NK-92 treated with Interleukin-12 subunit alpha and Interleukin-12 subunit beta, amount 100 ng/mL, for 24 hours (cell line): ENCODE data around the gene SP6.
A peak's percentile ranks its signal among the peaks of the same experiment; 100 is the strongest.

Experiments used
- DNase-seq: peaks from one replicate; lab custom pipeline; 2025; lab: John Stamatoyannopoulos, UW

Gene SP6

DNA sequence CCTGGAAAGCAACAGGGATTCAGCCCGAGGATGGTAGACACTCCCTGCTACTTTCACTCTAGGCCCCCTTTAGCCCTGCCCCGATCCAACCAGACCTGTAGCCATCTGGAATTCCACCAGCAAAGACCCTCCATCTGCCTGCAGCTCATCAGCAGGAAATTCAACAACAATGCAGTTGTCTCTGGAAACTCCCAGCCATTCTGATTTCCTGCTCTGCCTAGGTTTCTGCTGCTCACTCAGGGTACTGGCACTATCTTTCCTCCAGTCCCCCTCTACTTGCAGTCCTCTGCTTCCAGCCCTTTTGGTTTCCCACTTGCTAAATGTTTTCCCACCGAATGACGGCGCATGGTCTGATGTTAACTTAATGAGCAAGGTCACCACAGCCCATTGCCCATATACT lies 2.7 kb upstream of the SP6 start:
- no peak for DNase-seq

DNA sequence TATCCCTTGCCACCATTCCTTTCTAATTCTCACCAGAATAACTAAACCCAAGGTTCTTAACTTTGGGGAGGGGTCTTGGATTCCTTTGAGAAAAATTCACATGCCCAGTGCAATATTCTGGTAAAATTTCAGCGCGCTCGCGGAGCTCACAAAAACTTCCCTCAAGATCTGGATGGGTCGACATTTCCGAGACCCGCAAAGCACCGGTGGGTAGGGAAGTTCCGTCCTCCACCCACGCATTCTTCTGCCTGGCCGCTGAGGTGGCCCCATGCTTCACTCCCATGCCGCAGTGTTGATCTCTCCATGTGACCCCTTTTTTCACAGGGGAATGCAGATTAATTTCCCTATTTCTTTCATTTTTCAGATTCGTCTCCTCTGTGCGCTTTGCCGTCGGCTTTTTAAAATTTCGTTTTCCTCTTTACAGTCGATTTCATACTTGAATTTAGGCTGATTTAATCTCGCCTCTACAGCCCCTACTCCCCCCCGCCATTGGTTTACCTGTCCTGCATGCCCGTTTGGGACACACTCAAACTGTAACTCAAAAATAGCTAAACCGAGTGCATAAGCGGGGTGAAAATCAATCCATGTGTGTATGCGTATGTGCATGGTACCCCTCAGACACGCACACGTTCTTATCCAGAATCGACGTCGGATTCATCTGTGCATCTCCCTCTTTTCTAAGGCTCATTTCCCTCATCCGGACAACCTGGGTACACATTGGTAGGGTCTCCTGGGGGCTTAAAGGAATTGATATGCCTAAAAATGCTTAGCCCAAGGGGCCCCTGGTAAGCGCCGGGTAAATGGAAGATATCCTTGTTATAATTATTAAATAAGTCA lies 1.4 kb upstream of the SP6 start:
- no peak for DNase-seq

DNA sequence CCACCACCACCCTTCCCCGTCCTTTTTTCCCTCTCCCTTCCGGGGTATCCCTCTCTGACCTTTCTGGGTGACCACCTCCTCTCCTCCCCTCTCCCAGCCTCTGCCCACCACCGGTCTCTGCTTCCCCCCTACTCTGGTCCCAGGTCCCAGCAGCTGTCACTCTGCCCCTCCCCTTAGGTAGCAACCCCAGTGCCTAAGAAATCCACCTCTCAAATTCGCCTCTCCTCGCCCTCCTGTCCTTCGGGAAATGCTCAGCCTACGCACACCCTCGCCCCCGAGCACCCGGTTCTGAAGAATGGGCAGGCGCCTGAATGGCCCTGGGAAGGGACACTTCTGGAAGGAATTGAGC lies 775 bp upstream of the SP6 start:
- DNase-seq = no peak

DNA sequence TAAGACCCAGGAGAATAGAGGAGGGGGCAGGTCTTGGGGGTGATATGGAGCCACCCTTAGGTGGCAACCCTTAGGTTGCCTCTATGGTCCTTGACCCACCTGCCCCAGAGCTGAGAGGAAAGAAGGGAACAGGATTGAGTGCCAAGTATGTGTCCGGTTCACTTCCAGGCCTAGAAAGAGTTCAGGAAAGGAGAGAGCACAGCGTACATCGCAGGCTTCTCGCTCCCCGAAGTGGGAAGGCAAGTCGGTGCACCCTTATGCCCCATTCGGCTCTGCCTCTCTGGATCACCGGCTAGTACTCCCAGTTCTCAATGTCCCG lies 631 bp downstream of the SP6 start:
- DNase-seq = no peak

DNA sequence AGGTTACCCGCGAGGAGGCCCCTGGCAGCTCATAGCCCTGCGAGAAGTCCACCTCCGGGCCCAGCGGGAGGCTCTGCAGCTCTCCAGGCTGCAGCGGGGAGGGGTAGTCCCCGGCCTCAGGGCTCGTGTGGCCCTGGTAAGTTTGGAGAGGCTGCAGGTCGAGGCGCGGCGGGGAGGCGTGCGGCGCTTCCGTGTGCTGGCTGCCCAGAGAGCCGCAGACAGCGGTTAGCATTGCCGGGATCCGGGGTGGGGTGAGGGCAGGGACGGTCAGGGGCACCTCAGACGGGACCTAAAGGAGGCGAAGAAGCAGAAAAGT lies 2.8 kb downstream of the SP6 start:
- DNase-seq = no peak

DNA sequence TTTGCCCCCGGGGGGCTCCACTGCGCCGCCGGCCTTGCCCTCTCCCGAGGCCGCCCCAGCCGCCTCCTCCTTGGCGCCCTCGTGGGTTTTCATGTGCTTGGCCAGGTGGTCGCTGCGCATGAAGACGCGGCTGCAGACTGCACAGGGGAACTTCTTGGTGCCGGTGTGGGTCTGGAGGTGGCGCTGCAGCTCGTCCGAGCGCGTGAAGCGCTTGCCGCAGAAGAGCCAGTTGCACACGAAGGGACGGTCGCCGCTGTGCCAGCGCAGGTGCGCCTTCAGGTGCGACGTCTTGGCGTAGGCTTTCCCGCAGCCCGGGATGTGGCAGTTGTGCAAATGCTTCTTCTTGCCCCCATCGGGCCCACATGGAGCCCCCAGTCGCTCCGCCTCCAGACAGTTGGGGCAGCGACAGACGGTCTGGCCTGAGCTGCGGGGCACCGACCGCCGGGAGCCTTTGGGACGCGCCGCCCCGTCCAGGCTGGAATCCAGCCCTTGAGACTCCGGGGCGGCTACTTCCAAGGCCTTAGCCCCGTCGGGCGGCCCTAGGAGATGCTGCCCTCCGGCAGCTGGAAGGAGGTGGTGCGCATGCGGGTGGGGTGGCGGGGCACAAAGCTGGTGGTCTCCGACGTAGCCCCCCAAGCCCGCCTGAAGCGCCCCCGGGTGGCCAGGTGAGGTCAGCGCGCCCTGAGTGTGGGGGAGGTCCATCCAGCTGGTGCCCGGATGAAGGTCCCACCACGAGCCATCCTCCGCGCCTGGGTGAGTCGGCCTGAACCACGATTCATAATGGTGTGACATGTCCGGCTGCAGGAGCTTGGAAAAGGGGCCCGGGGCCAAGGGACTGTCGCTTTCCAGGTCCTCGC lies 3.4 kb downstream of the SP6 start:
- DNase-seq = no peak

DNA sequence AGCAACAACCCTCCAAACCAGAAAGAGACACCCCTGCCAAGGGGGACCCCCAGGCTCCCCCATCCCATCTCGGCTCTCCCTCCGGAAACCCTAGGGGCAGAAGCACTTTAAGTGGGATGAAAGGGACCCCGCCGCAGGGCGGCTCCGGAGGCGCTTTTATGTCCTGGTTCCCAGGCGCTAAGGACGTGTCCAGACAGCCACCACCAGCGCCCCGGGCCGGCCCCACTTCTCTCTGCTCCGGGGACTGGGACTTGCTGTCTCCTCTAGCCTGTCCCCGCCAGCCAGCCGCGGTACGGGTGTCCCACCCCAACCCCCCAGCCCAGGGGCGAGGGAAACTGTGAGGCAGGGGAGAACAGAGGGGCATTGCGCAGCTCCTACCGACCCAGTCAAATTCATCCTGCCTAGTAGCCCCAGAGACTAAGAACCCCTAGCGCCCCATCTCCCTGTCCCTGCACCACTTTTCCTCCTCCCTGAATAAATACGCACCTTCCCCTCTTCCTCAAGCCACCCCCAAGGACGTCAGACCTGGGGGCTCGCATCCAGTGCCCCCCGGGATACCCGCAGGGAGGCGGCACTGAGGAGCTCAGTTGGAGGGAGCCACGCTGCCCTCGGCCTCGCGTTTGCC lies 4.1 kb downstream of the SP6 start:
- no peak for DNase-seq

DNA sequence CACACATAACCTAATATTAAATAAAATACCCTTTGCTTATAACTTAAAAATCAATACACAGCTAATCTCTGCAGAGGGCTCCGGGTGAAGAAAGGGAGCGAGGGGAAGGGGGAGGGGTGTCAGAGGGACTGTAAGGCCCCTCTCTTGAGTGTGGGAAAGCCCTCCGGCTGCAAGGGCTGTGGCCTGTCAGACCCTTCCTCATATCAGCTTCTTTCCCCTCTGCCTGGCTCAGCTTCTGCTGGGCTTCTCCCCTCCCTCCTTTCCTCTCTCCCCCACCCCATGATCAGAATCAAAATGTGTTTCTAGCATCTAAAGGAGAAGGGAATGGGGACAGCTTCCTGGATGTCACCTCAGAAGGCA lies 5.3 kb downstream of the SP6 start:
- DNase-seq = no peak

DNA sequence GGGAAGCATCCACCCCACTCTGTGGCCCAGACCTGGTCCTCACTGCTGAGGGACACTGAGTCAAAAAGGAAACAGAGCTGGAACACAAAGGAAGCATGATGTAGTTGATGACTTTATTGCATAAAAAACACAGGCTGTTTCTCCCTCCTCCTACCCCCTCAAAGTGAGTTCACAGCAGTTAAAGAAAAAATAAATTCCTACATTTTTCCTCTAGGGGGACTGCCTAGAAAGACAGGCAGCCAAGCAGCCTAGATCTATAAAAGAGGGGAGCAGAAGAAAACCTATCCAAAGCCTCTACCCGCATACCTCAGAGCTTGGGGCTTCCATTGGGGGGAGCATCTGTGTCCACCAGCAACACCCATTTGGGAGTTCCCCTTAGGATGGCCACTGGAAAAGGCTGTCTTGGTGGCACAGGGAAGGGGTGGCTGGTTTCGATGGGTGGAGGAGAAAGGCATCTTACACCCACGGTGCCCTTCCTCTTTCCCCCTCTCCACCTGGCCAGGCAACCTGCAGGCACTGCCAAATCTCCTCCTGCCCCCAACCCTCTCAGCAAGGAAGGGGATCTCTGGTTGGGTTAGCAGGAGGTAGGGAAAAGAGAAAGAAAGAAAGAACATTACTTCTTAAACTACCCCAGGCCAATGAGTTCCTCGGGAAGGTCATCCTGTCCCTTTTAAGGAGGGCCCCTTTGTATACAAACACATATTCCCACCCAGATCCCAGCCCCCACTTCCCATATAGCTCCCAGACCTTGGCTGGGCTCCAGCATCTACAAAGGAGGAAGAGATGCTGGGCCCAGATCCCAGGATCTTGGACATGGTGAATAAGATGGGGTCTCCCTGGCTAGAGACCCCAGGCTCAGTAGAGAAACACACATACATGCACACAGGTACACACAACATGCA lies 5.9 kb downstream of the SP6 start:
- no peak for DNase-seq

DNA sequence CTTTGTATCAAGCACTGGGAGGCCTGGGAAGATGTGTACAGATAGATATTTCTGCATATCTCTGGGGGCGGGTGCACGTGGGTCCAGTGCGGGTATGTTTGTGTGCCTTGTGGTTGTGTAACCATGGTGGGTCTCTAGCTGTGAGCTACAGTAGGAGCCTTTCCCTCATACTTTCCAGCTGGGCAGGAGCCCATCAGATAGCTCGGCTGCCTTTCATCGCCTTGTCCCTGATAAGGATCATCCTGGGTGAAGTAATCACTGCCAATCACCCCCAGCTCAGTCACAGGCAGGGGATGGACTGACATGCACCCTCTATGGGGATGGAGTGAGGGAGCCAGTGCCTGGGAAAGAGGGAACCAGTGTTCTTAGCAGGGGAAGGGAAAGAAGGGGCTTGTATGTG lies 6.7 kb downstream of the SP6 start:
- DNase-seq = no peak

DNA sequence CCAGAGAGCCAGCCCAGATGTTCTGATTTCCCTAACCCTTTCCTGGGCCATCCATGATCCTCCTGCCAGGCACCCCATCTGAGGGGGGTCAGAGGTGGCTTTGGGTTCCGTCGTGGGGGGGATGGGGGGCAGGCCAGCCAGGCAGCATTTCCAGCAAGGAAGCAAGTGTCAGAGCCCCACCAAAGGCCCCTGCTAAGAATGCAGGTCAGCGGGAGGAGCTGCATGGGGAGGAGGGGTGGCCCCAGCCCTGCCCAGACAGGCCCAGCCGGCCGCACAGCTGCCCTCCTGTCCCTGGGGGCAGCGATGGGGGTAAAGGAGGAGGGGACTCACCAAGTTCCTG lies 7.6 kb downstream of the SP6 start:
- no peak for DNase-seq

DNA sequence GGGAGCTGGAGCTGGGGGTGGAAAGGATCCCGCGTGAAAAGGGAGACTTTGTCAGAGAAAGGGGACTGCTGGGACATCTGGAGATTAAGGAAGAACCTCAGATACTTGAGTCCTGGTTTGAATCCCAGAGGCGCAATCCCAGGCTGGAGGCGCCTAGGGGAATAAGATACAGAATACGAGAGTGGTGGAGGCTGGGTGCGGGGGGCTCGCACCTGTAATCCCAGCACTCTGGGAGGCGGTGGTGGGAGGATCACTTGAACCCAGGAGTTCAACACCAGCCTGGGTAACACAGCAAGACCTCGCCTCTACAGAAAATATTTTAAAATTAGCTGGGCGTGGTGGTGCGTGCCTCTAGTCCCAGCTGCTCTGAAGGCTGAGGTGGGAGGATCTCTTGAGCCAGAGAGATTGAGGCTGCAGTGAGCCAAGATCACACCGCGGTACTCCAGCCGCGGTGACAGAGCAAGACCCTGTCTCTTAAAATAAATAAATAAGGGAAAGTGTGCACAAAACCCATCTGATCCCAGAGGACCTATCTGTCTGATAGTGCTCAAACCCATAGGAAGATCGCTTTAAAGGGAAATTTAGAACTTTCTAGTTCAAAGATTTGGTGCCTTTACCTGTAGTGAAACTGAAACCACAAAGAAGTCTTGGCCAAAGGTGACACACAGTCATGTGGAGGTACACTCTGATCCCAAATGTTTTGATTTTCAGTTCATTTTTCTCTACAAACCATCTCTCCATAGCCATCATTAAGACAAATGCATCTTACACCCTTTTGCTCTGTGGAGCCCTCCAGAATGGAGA lies 9.3 kb downstream of the SP6 start:
- DNase-seq = no peak

DNA sequence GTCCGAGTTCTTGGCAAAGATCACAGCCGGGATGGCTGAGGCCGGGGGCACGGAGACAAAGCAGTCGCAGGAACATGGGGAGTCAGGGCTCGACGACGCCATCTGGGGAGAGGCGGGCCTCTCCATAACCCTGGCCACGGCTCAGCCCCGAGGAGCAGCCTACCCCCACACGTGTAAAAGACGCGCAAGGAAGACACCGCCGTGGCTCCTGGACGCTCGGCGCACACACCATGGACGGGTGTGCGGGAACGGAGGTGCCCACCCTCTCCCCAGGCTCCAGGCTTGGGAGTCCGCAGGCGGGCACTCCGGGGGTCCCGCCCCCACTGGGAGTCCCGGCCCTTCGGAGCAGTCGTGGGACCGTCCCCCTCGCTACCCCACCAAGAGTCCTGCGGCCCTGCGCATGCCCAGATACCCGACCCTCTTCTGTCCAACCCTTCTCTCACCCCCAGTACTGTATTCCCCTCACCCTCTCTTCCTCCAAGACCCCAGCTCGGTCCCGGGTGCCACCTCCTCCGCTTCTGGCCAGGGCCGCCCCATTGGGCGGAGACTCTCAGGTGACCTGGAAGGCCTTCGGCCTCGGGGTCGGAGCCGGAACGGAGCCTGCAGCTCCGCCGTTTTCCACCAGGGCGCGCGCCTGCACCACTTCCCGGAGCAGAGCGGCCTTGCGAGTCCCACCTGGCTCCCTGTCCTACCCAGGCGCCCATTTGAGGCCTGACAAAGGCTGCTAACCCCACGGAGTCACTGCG lies 10.0 kb downstream of the SP6 start, which contains the start of gene SCRN2:
Gene SCRN2, minus strand, starts transcription at position 532 of the 746 bp plus-strand sequence. Its CDS starts 430 bp downstream, at position 102.
- DNase-seq = peak; percentile 78

DNA sequence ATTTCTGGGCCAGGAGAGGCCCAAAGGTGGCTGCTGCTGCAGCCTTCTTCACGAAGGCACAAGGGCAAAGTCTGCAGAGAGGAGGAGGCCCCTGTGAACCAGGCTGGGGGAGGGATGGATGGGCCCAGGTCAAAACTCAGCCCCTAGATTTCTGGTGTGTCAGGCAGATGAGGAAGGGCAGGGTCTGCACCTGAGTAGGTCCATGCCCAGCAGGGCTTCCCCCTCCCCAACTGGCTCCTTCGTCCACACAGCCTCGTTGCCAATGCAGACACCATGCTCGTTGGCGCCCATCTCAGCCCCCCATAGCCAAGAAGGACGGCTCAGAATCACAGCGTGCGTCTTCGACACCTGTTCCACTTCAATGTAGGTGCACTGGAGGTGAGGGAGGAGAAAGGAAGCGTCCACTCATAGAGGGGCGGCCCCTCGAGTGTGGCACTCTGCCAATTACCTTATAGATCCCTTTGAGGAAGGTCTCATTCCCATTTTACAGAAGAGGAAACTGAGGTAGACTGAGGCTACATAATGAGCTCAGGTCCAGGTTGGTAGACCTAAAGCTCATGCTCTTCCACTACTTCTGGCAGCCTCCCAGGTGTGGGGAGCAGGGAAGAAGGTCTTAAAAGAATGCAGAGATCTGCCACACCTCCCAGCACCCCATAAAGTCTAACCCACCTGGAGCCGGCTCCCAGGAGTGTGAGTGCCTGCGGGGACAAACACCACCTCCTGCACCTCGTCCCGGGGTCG lies 10.8 kb downstream of the SP6 start:
- DNase-seq = no peak

DNA sequence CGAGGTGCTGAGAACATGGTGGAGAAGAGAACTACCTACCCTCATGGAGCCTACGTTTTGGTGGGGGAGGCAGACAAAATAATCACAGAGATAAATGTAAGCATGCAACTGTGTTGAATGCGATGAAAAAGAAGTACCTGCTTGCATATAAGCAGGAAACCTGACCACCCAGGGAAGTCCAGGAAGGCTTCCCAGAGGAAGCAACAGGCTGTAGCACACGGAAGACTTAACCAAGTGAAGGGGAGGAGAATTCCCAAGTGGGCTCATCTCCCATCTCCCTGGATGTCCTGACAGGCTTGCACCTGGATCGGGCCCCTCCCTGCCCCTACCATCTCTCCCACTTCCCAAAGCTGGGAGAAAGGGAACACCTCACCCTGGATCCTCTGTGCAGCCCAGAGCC lies 11.9 kb downstream of the SP6 start:
- no peak for DNase-seq

DNA sequence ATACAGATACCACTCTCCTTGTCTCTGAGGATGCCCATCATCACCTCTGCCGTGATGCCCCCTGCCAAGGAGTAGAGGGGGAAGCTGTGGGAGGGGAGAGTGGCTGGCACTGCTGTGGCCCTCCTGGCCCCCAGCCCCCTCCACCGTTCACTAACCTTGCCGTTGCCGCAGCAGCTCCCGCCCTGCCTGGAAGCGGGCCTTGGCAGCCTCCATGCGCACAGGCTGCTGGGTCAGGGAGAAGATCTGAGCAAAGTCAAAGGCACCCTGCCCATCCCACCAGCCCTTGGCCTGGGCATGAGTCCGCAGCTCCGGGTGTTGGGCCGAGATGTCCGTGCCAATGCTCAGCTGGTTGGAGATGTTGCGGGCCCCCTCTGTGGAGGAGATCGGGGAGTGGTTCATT lies 12.3 kb downstream of the SP6 start:
- no peak for DNase-seq

DNA sequence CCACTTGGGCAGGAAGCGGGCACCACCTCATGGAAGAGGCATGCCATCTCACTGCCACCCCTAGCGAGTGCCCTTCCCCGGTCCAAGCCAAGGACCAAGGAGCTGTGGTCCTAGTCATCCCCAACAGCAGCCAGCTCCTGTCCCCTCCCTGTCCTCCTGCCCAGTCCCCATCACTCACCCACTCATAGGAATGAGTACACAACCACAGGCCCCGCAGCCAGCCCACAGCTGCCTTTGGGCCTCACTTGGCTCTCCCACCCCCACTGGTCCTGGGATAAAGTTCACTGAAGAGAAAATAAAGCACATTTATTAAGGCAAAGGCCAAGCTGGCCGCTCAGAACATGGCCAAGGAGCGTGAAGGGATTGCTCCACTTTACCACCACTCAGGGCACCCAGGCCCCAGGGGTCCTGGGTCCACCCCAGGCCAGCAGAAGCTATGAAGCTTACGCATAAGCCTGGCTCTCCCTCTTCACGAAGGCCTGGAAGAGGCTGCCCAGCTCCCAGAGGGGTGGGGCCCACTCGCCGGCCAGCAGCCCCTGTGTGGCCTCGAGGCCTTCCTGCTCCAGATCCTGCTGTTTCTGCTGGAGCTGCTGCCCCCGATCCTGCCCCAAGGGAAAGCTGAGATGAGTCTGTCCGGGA lies 13.4 kb downstream of the SP6 start:
- DNase-seq = no peak

DNA sequence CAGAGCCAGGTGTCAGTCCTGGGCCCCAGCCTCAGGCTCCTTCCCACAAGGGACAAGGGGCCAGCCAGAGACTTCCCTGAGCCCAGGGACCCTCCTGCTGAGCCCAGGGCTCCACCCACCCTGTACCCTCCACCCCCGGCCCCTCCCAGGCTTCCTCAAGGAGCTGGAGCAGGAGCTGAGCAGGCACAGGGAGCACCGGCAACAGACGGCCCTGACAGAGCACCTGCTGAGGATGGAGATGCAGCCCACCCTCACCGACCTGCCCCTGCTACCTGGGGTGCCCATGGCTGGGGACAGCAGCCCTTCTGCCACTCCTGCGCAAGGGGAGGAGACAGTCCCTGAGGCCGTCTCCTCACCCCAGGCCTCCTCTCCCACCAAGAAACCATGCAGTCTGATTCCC lies 14.4 kb downstream of the SP6 start:
- DNase-seq = no peak

DNA sequence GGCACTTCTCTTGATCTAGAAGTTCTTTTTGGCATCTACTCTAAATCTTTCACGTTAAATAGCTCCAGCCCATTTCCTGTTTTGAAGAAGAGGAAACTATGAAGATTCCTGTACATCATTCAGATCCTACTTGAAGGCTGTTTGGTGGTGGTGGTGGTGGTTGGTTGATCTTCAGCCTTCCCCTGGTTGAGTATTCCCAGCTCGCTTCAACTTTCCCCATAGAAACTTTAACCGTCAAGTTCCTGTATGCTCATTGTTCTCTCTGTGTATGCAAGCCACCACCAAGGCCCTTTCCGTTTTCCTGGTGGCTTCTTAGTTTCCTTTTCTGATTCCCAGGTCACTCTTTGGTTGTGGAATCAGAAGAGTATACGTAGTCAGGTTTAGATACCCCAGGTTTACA lies 16.2 kb downstream of the SP6 start:
- DNase-seq = no peak

DNA sequence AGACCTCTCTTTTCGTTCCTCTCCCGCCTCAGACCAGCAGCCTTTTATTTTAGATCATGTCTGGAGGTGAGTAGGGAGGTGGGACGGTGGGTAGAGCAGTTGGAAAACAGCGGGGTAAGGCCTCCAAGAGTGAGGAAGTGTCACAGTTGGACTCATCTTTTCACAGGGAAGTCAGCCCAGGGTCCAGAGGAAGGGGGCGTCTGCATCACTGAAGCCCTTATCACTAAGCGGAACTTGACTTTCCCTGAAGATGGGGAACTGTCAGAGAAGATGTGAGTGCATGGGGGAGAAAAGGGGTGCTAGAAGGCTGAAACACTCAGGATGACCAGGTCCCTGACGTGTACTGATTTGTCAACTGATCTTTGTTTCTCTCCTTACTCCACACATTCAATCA lies 19.0 kb downstream of the SP6 start:
- no peak for DNase-seq
